Sigmoid colon (tissue), 7 donors: ENCODE measurements around the gene SLC37A4. TPM values are rescaled to one million over a fixed set of nuclear protein-coding genes. Genes with fewer than 3 reads are reported as not detected.

ENCODE experiments used
- DNase-seq: peaks from one replicate; pipeline ENCODE4 v3.0.0-alpha.2; 2019
- H3K27ac ChIP-seq, 4 donors: fragments of 200-600 bp; sonication (generic); one replicate each; pipeline ENCODE4 v1.5.1; 2016 to 2019; ENCODE audit warnings: mild to moderate bottlenecking in 1 of 4
- H3K27me3 ChIP-seq, 3 donors: fragments of 200-600 bp; sonication (generic); one replicate each; pipeline ENCODE4 v1.5.1; 2019; ENCODE audit warnings: mild to moderate bottlenecking in 1 of 3
- H3K36me3 ChIP-seq, 4 donors: fragments of 200-600 bp; sonication (generic); one replicate each; pipeline ENCODE4 v1.5.1; 2016 to 2019
- H3K4me1 ChIP-seq, 4 donors: fragments of 200-600 bp; sonication (generic); one replicate each; pipeline ENCODE4 v1.5.1; 2017 to 2019
- H3K4me3 ChIP-seq, 4 donors: fragments of 200-600 bp; sonication (generic); one replicate each; pipeline ENCODE4 v1.5.1; 2017 to 2019; ENCODE audit warnings: mild to moderate bottlenecking in 2 of 4, moderate library complexity in 1 of 4
- H3K9me3 ChIP-seq, 4 donors: fragments of 200-600 bp in 3 of 4; sonication (generic) in 3 of 4; one replicate each; pipeline versions ENCODE4 v1.5.1 to v1.6.1; 2013 to 2019
- EP300 ChIP-seq, 4 donors: sonication (generic); formaldehyde crosslinking; IDR thresholded peaks; one replicate each; pipeline ENCODE4 v1.6.1; 2017; ENCODE audit warnings: antibody characterized with exemption in 4 of 4
- POLR2A ChIP-seq, 2 donors: fragments of 450-650 bp; IDR thresholded peaks; one replicate each; pipeline ENCODE4 v1.6.1; 2016; ENCODE audit warnings: antibody characterized with exemption in 2 of 2, mild to moderate bottlenecking in 2 of 2, moderate library complexity in 2 of 2
- POLR2AphosphoS5 ChIP-seq, 4 donors: sonication (generic); formaldehyde crosslinking; IDR thresholded peaks; one replicate each; pipeline ENCODE4 v1.6.1; 2017; ENCODE audit warnings: antibody characterized with exemption in 4 of 4
- WGBS, 2 donors: extraction: QIAGEN DNeasy Blood & Tissue Kit; methylation state at CpG; one replicate each; pipeline ENCODE4 v1.1.7; 2013; 5-methylcytosine and 5-hydroxymethylcytosine counted together
- intact Hi-C: fragments of 100-400 bp; cut with DNase I; formaldehyde crosslinking; loops from one replicate; pipeline ENCODE4 v1.15.1; 2023
- polyA plus RNA-seq, 3 donors: library from polyadenylated mRNA; stranded (reverse); fragments of 200-250 nt; gene quantifications; one replicate each; pipeline ENCODE4 v1.2.3, GENCODE V29; 2013
- total RNA-seq, 4 donors: library from RNA; depleted of rRNA; stranded (reverse); fragments of >200 nt; gene quantifications; one replicate each; pipeline ENCODE4 v1.1.0, GENCODE V29; 2016
- TF ChIP-seq, protein P1 (sequence below), 4 experiments: fragments of 450-650 bp in 3 of 4; fragments of 200-600 bp in 1 of 4; IDR thresholded peaks; one replicate each; pipeline ENCODE4 v1.5.1; 2016 to 2019; ENCODE audit warnings: antibody characterized with exemption in 4 of 4, mild to moderate bottlenecking in 3 of 4, moderate library complexity in 2 of 4
- donor health status: healthy with polysubstance abuse.
- donor health status: Bipolar disorder and iron deficiency.
- donor health status: healthy.

The SLC37A4 gene
- total and polyA plus RNA-seq, 7 donors: 8.0 to 31.5 (median 11.1) TPM

DNA sequence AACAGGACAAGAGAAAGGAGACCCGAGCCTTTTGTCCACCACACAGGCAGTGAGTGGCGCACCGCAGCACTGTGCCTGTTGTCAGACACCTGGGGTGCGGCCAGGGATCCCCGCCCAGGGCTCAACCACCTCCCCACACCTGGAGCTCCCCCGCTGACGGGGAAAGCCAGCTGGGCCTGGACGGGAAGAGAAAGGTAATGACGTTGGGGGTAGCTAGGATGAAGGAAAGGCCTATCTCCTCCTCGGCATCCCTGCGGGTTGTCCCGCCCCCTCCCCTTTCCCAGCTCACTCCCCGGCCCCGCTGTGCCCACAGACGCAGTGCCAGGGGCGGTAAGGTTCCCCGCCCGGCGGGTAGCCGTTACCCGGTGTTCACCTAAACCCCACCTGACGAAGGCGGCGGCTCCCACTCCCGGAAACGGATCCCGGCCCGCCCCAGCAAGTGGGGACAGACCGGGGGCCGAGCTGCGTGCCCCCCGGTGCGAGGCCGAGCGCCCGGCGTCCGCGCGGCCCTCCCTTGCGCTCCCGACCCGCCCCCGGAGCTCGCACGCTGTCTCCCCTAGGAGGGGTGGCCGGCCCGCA lies 25.8 kb upstream of the SLC37A4 start:
- intact Hi-C loops: no loop called here
- peak; percentile 77 for DNase-seq
- Histone ChIP-seq H3K36me3 (peaks cover 9 to 37% (median 28%) of the 10 kb centered on the region in 4 donors), H3K27ac (peak overlapping the region; percentile 82 to 96 (median 92)), H3K9me3 (no peaks in the 10 kb centered on the region), H3K27me3 (no peaks in the 10 kb centered on the region), H3K4me3 (peak overlapping the region; percentile 68 to 96 (median 80)), H3K4me1 (peaks cover 0 to 25% (median 23%) of the 10 kb centered on the region in 4 donors)
- 1% methylated on average over 48 of the region's 48 CpGs for WGBS, 2 donors
- TF ChIP-seq EP300 (IDR thresholded peaks at IDR 0.05) (no peak), POLR2AphosphoS5 (IDR thresholded peaks at IDR 0.05) (no peak)

GRCh38 chr11:119055901-119056300 lies 25.2 kb upstream of the SLC37A4 start:
- peaks cover 9 to 43% (median 35%) of the 10 kb centered on the region in 4 donors for H3K36me3 ChIP-seq
- H3K4me3 ChIP-seq: peak overlapping the region; percentile 68 to 96 (median 80)
- no peaks in the 10 kb centered on the region for H3K9me3 ChIP-seq
- no peak for DNase-seq
- peak overlapping the region in 2 of 4 donors; percentile 82 to 96 for H3K27ac ChIP-seq
- peaks cover 0 to 25% (median 23%) of the 10 kb centered on the region in 4 donors for H3K4me1 ChIP-seq
- no peaks in the 10 kb centered on the region for H3K27me3 ChIP-seq
- no peak for TF ChIP-seq POLR2A (IDR thresholded peaks at IDR 0.05)
- WGBS, 2 donors: 44 to 58% methylated on average over 6 of the region's 6 CpGs
- intact Hi-C loops: no loop called here

DNA sequence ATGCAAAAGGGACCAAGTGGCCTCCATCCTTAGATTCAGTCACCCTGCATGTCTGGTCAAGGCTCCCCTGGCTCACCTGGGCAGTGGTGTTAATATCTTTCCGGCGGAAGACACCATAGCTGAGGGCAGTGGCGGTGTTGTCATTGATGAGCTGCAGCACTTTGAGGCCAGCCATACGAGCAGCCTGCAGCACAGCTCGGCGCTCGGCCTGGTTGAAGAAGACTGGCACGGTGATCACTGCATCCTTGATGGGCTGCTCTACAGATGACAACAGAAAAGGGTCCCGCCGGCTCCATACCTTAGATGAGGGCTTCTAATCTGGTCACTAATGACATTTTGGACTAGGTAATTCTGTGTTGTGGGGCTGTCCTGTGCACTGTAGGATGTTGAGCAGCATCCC lies 23.7 kb upstream of the SLC37A4 start:
- peaks cover 17 to 58% (median 46%) of the 10 kb centered on the region in 4 donors for H3K36me3 ChIP-seq
- TF ChIP-seq POLR2AphosphoS5 (IDR thresholded peaks at IDR 0.05) (no peak), EP300 (IDR thresholded peaks at IDR 0.05) (no peak), POLR2A (IDR thresholded peaks at IDR 0.05) (no peak)
- TF ChIP-seq, protein P1, sequence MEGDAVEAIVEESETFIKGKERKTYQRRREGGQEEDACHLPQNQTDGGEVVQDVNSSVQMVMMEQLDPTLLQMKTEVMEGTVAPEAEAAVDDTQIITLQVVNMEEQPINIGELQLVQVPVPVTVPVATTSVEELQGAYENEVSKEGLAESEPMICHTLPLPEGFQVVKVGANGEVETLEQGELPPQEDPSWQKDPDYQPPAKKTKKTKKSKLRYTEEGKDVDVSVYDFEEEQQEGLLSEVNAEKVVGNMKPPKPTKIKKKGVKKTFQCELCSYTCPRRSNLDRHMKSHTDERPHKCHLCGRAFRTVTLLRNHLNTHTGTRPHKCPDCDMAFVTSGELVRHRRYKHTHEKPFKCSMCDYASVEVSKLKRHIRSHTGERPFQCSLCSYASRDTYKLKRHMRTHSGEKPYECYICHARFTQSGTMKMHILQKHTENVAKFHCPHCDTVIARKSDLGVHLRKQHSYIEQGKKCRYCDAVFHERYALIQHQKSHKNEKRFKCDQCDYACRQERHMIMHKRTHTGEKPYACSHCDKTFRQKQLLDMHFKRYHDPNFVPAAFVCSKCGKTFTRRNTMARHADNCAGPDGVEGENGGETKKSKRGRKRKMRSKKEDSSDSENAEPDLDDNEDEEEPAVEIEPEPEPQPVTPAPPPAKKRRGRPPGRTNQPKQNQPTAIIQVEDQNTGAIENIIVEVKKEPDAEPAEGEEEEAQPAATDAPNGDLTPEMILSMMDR (IDR thresholded peaks at IDR 0.05): no peak
- intact Hi-C loops: no loop called here
- no peaks in the 10 kb centered on the region for H3K9me3 ChIP-seq
- no peaks in the 10 kb centered on the region for H3K27me3 ChIP-seq
- H3K4me3 ChIP-seq: no peak overlapping the region
- 97% methylated on average over 10 of the region's 10 CpGs for WGBS, 2 donors
- no peak overlapping the region for H3K27ac ChIP-seq
- no peak for DNase-seq
- peaks cover 0 to 25% (median 23%) of the 10 kb centered on the region in 4 donors for H3K4me1 ChIP-seq

DNA sequence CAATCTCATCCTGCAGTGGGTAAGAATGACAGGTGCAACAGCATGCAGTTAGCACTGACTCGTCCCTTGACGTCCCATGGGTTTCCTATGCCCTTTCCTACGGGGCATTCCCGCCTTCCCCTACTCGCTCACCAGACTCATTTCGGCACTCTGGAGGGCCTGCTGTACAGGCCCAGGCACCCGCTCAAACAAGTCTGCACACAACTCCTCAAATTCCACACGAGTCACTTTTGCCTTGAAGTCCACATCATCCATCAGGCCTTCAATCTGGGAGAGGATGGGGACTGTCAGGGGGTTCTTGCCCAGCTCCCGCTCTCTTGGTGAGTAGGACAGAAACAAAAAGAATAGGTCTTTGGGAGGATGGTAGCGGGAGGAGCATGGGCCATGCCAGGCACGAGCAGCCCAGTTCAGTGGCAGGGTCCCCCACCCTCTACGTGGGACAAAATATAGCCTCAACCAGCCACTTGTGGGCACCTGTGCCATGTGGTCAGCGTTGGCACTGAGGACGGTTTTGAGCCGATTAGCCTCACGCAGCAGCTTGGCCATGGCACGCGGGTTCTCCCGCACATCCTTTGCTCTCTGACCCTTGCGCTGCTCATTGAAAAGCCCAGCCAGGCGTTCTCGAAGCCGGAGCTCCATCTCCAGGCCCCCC lies 21.6 kb upstream of the SLC37A4 start:
- H3K27me3 ChIP-seq: no peaks in the 10 kb centered on the region
- 92 to 96% methylated on average over 23 of the region's 23 CpGs for WGBS, 2 donors

GRCh38 chr11:119051440-119052162 lies 20.9 kb upstream of the SLC37A4 start:
- Histone ChIP-seq H3K9me3 (no peaks in the 10 kb centered on the region), H3K27me3 (no peaks in the 10 kb centered on the region), H3K36me3 (peaks cover 33 to 86% (median 71%) of the 10 kb centered on the region in 4 donors), H3K27ac (no peak overlapping the region), H3K4me1 (peaks cover 0 to 16% (median 13%) of the 10 kb centered on the region in 4 donors), H3K4me3 (no peak overlapping the region)
- intact Hi-C loops: no loop called here
- 74 to 81% methylated on average over 17 of the region's 17 CpGs for WGBS, 2 donors
- DNase-seq: no peak
- TF ChIP-seq EP300 (IDR thresholded peaks at IDR 0.05) (no peak), POLR2A (IDR thresholded peaks at IDR 0.05) (no peak), POLR2AphosphoS5 (IDR thresholded peaks at IDR 0.05) (no peak)
- TF ChIP-seq, protein P1 (IDR thresholded peaks at IDR 0.05): no peak

More for the DNA sequence above, 21.6 kb upstream of the SLC37A4 start:
- intact Hi-C loops: no loop called here
- no peak overlapping the region for H3K4me3 ChIP-seq
- no peak for DNase-seq
- no peak overlapping the region for H3K27ac ChIP-seq
- TF ChIP-seq, protein P1 (IDR thresholded peaks at IDR 0.05): no peak
- TF ChIP-seq EP300 (IDR thresholded peaks at IDR 0.05) (no peak), POLR2A (IDR thresholded peaks at IDR 0.05) (no peak), POLR2AphosphoS5 (IDR thresholded peaks at IDR 0.05) (no peak)
- peaks cover 0 to 16% (median 14%) of the 10 kb centered on the region in 4 donors for H3K4me1 ChIP-seq
- H3K9me3 ChIP-seq: no peaks in the 10 kb centered on the region
- peaks cover 33 to 80% (median 67%) of the 10 kb centered on the region in 4 donors for H3K36me3 ChIP-seq
